ENCODE results near the gene NEK9.

DNA sequence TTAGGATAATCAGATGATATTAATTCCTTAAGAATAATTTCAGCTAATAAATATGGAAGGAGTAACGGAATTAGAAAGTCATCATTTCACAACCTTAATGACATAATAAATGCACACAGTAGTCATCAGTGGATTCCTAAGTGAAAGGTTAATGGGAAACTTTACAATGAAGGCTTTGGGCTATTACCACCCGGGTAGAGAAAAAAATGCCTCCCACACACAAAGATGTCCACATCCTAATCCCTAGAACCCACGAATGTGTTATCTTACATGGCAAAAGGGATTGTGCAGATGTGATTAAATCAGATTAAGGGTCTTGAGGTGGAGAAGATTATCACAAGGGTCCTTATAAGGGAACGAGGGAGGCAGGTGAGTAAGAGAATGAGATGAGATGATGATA is 43.9 kb upstream of the NEK9 start:
- TF ChIP-seq POLR2A (IDR thresholded peaks at IDR 0.05; ENCODE audit: low read length), result no peak
- TF ChIP-seq GATA1 (IDR thresholded peaks at IDR 0.05; ENCODE audit: low read depth, low read length), result no peak
